ENCODE results near the gene POLR2E. TPM values are rescaled to one million over a fixed set of nuclear protein-coding genes. Genes with fewer than 3 reads are reported as not detected.

POLR2E gene
- total and polyA plus RNA-seq, 2 donors = 35.2 to 255 TPM

Other genes starting within 250 kb of the POLR2E start
- gene ELANE, start 243.1 kb downstream of the POLR2E start, total RNA-seq = not detected
- gene ELANE, start 243.1 kb downstream of the POLR2E start, polyA plus RNA-seq = 5.7 TPM
- gene CFD, start 235.7 kb downstream of the POLR2E start, total RNA-seq = 84.4 TPM
- 2,164 TPM for gene CFD, start 235.7 kb downstream of the POLR2E start, polyA plus RNA-seq
- gene MED16, start 202.2 kb downstream of the POLR2E start, total RNA-seq = 21.2 TPM
- gene MED16, start 202.2 kb downstream of the POLR2E start, polyA plus RNA-seq = 59.8 TPM
- not detected for gene RNU6-9, start 201.9 kb downstream of the POLR2E start, total RNA-seq
- gene RNU6-9, start 201.9 kb downstream of the POLR2E start, polyA plus RNA-seq = not detected
- gene R3HDM4, start 182.2 kb downstream of the POLR2E start, total RNA-seq = 16.0 TPM
- gene R3HDM4, start 182.2 kb downstream of the POLR2E start, polyA plus RNA-seq = 62.3 TPM
- gene KISS1R, start 178.0 kb downstream of the POLR2E start, total RNA-seq = not detected
- gene KISS1R, start 178.0 kb downstream of the POLR2E start, polyA plus RNA-seq = 0.28 TPM
- gene ARID3A, start 169.3 kb downstream of the POLR2E start, total RNA-seq = 9.1 TPM
- gene ARID3A, start 169.3 kb downstream of the POLR2E start, polyA plus RNA-seq = 6.1 TPM
- gene WDR18, start 111.0 kb downstream of the POLR2E start, total RNA-seq = 23.3 TPM
- gene WDR18, start 111.0 kb downstream of the POLR2E start, polyA plus RNA-seq = 36.6 TPM
- gene GRIN3B, start 95.0 kb downstream of the POLR2E start, total RNA-seq = not detected
- 0.06 TPM for gene GRIN3B, start 95.0 kb downstream of the POLR2E start, polyA plus RNA-seq
- gene TMEM259, start 74.3 kb downstream of the POLR2E start, total RNA-seq = 34.5 TPM
- 159 TPM for gene TMEM259, start 74.3 kb downstream of the POLR2E start, polyA plus RNA-seq
- not detected for gene RNU6-2, start 73.9 kb downstream of the POLR2E start, total RNA-seq
- gene RNU6-2, start 73.9 kb downstream of the POLR2E start, polyA plus RNA-seq = not detected
- 73.3 TPM for gene CNN2, start 68.8 kb downstream of the POLR2E start, total RNA-seq
- 97.1 TPM for gene CNN2, start 68.8 kb downstream of the POLR2E start, polyA plus RNA-seq
- gene ABCA7, start 55.3 kb downstream of the POLR2E start, total RNA-seq = 1.9 TPM
- gene ABCA7, start 55.3 kb downstream of the POLR2E start, polyA plus RNA-seq = 5.9 TPM
- 5.7 TPM for gene ARHGAP45, start 28.2 kb downstream of the POLR2E start, total RNA-seq
- gene ARHGAP45, start 28.2 kb downstream of the POLR2E start, polyA plus RNA-seq = 12.0 TPM
- 71.3 TPM for gene GPX4, start 8.6 kb upstream of the POLR2E start, total RNA-seq
- 452 TPM for gene GPX4, start 8.6 kb upstream of the POLR2E start, polyA plus RNA-seq
- 7.6 TPM for gene SBNO2, start 78.9 kb upstream of the POLR2E start, total RNA-seq
- gene SBNO2, start 78.9 kb upstream of the POLR2E start, polyA plus RNA-seq = 44.8 TPM
- gene STK11, start 110.4 kb upstream of the POLR2E start, total RNA-seq = 31.7 TPM
- 56.5 TPM for gene STK11, start 110.4 kb upstream of the POLR2E start, polyA plus RNA-seq
- gene CBARP, start 142.6 kb upstream of the POLR2E start, total RNA-seq = 0.53 TPM
- gene CBARP, start 142.6 kb upstream of the POLR2E start, polyA plus RNA-seq = 0.43 TPM
- 9.5 TPM for gene ATP5F1D, start 146.4 kb upstream of the POLR2E start, total RNA-seq
- 236 TPM for gene ATP5F1D, start 146.4 kb upstream of the POLR2E start, polyA plus RNA-seq
- gene MIDN, start 153.2 kb upstream of the POLR2E start, total RNA-seq = 12.2 TPM
- 64.3 TPM for gene MIDN, start 153.2 kb upstream of the POLR2E start, polyA plus RNA-seq
- gene CIRBP, start 174.0 kb upstream of the POLR2E start, total RNA-seq = 267 TPM
- 536 TPM for gene CIRBP, start 174.0 kb upstream of the POLR2E start, polyA plus RNA-seq
- 4.9 TPM for gene FAM174C, start 180.2 kb upstream of the POLR2E start, total RNA-seq
- gene FAM174C, start 180.2 kb upstream of the POLR2E start, polyA plus RNA-seq = 55.9 TPM
- 0.32 TPM for gene EFNA2, start 190.5 kb upstream of the POLR2E start, total RNA-seq
- gene EFNA2, start 190.5 kb upstream of the POLR2E start, polyA plus RNA-seq = 0.09 TPM

All from urinary bladder (tissue), 2 donors.